Fibroblast of lung (primary cell): Measurements from ENCODE around the gene INPP1. TPM values are rescaled to one million over a fixed set of nuclear protein-coding genes. Genes with fewer than 3 reads are reported as not detected.
A peak's percentile ranks its signal among the peaks of the same experiment; 100 is the strongest.

Experiments used
- DNase-seq, 2 donors: peaks; one replicate each; pipeline versions ENCODE4 v3.0.0 to v3.0.0-alpha.2; 2010; ENCODE audit warnings: low read depth in 2 of 2
- H2AFZ ChIP-seq: 2 replicates; pipeline ENCODE4 v1.5.1; 2012; ENCODE audit warnings: low read length, control low read depth, inconsistent platforms
- H3K27ac ChIP-seq: 2 replicates; pipeline ENCODE4 v1.5.1; 2011; ENCODE audit warnings: low read length, control low read depth; ENCODE audit not compliant: insufficient read depth
- H3K27me3 ChIP-seq: 2 replicates; pipeline ENCODE4 v1.5.1; 2011; ENCODE audit warnings: mild to moderate bottlenecking, low read length; ENCODE audit not compliant: control insufficient read depth, insufficient read depth
- H3K36me3 ChIP-seq: 2 replicates; pipeline ENCODE4 v1.5.1; 2011; ENCODE audit warnings: low read length; ENCODE audit not compliant: control insufficient read depth, insufficient read depth
- H3K4me1 ChIP-seq: 2 replicates; pipeline ENCODE4 v1.5.1; 2011; ENCODE audit warnings: low read length; ENCODE audit not compliant: control insufficient read depth, insufficient read depth; ENCODE audit errors: extremely low read depth
- H3K4me2 ChIP-seq: 2 replicates; pipeline ENCODE4 v1.5.1; 2011; ENCODE audit warnings: low read length, control low read depth; ENCODE audit not compliant: insufficient read depth; ENCODE audit errors: extremely low read depth
- H3K4me3 ChIP-seq, 4 experiments: fragments of 200-600 bp in 1 of 4; sonication (generic) in 1 of 4; replicated peaks in 1 of 4; 2 replicates each; pipeline ENCODE4 v1.5.1; 2011 to 2016; ENCODE audit warnings: low read length in 4 of 4, low read depth in 3 of 4, mild to moderate bottlenecking in 3 of 4, control low read depth in 2 of 4, inconsistent platforms in 1 of 4, mixed read lengths in 1 of 4; ENCODE audit not compliant: insufficient read depth in 1 of 4; ENCODE audit errors: control extremely low read depth in 1 of 4
- H3K79me2 ChIP-seq: 2 replicates; pipeline ENCODE4 v1.5.1; 2012; ENCODE audit warnings: mild to moderate bottlenecking, low read length, inconsistent platforms; ENCODE audit not compliant: control insufficient read depth, insufficient read depth
- H3K9ac ChIP-seq: 2 replicates; pipeline ENCODE4 v1.5.1; 2011; ENCODE audit warnings: mild to moderate bottlenecking, low read length, control low read depth; ENCODE audit not compliant: insufficient read depth
- H3K9me3 ChIP-seq: 2 replicates; pipeline ENCODE4 v1.5.1; 2012; ENCODE audit warnings: low read depth, low read length; ENCODE audit not compliant: control insufficient read depth, insufficient read depth
- H4K20me1 ChIP-seq: 2 replicates; pipeline ENCODE4 v1.5.1; 2011; ENCODE audit warnings: low read length; ENCODE audit not compliant: control insufficient read depth, insufficient read depth; ENCODE audit errors: extremely low read depth
- CTCF ChIP-seq, 2 donors: IDR thresholded peaks in 1 of 2; conservative IDR thresholded peaks in 1 of 2; 1 replicate in 1 of 2; 2 replicates in 1 of 2; pipeline ENCODE4 v1.5.1; 2011 to 2012; ENCODE audit warnings: low read length in 2 of 2, control low read depth in 1 of 2, inconsistent platforms in 1 of 2, low read depth in 1 of 2, mild to moderate bottlenecking in 1 of 2
- EZH2 ChIP-seq: IDR thresholded peaks from 2 replicates; pipeline ENCODE4 v1.5.1; 2012; ENCODE audit warnings: low read length, control low read depth, mild to moderate bottlenecking; ENCODE audit errors: missing control alignments
- polyA plus RNA-seq, 2 donors: library from polyadenylated mRNA; depleted of rRNA in 1 of 2; stranded (reverse) in 1 of 2; unstranded in 1 of 2; fragments of >200 nt; gene quantifications; 2 replicates each; pipeline ENCODE4 v1.2.1, GENCODE V29; 2011 to 2012; ENCODE audit warnings: missing spikeins in 1 of 2
- total RNA-seq: library from RNA; depleted of rRNA; stranded (reverse); fragments of >200 nt; gene quantifications from 2 replicates; pipeline ENCODE4 v1.2.1, GENCODE V29; 2014

The INPP1 gene
- total and polyA plus RNA-seq, 2 donors (not counting 1 experiment from before 2014, with no cell fraction given): 14.0 to 16.4 TPM

DNA sequence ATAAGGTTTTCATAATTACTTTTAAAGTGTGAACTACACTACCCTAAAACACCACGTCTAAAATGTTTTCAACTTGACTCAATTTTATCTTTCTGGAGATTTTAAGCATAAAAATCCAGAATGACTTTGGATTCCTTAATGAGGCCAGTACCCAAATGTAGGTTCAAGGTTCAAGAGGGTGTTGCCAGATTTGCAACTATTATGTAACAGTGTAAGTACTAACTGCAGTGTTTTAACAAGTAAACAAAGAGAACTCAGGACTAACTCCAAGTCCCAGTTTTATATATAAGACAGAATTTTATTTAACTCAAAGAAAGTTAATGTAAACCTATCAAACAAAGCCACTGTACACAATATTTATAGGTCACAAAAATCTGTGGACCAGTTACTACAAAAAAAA, 29.5 kb upstream of the INPP1 start:
- Histone ChIP-seq H3K4me2 (no peak overlapping the region), H3K4me3 (no peak overlapping the region), H3K79me2 (no peaks in the 10 kb centered on the region), H3K27me3 (no peaks in the 10 kb centered on the region), H3K9ac (no peak overlapping the region), H3K36me3 (no peaks in the 10 kb centered on the region), H3K27ac (no peak overlapping the region), H3K9me3 (no peaks in the 10 kb centered on the region), H4K20me1 (no peaks in the 10 kb centered on the region), H3K4me1 (no peaks in the 10 kb centered on the region), H2AFZ (no peak overlapping the region)
- no peak for DNase-seq
- TF ChIP-seq CTCF (conservative IDR thresholded peaks at IDR 0.05 in 1 of 2, IDR thresholded peaks at IDR 0.05 in 1 of 2; ENCODE audit: low read depth in 1 of 2, low read length in 2 of 2): no peak
- no peak for TF ChIP-seq EZH2

GRCh38 chr2:190315273-190315672, 28.1 kb upstream of the INPP1 start:
- no peak for DNase-seq
- no peak overlapping the region for H3K4me3 ChIP-seq
- H3K27me3 ChIP-seq: no peaks in the 10 kb centered on the region
- no peaks in the 10 kb centered on the region for H4K20me1 ChIP-seq
- no peak overlapping the region for H3K27ac ChIP-seq
- peaks cover 2% of the 10 kb centered on the region for H3K79me2 ChIP-seq
- TF ChIP-seq CTCF (conservative IDR thresholded peaks at IDR 0.05 in 1 of 2, IDR thresholded peaks at IDR 0.05 in 1 of 2; ENCODE audit: low read depth in 1 of 2, low read length in 2 of 2): no peak
- TF ChIP-seq EZH2: no peak
- H3K4me2 ChIP-seq: no peak overlapping the region
- no peaks in the 10 kb centered on the region for H3K36me3 ChIP-seq
- no peaks in the 10 kb centered on the region for H3K9me3 ChIP-seq
- no peak overlapping the region for H3K9ac ChIP-seq
- no peaks in the 10 kb centered on the region for H3K4me1 ChIP-seq
- no peak overlapping the region for H2AFZ ChIP-seq

- H3K27me3 ChIP-seq: no peaks in the 10 kb centered on the region
- DNase-seq: peak in 1 of 2 donors; percentile 3
- H3K79me2 ChIP-seq: peaks cover 2% of the 10 kb centered on the region
- no peak overlapping the region for H3K9ac ChIP-seq
- no peaks in the 10 kb centered on the region for H3K9me3 ChIP-seq
- H3K4me2 ChIP-seq: peak overlapping the region; percentile 82
- no peaks in the 10 kb centered on the region for H3K4me1 ChIP-seq
- no peak for TF ChIP-seq EZH2
- TF ChIP-seq CTCF (conservative IDR thresholded peaks at IDR 0.05 in 1 of 2, IDR thresholded peaks at IDR 0.05 in 1 of 2; ENCODE audit: low read depth in 1 of 2, low read length in 2 of 2): no peak
- no peaks in the 10 kb centered on the region for H3K36me3 ChIP-seq
- peak overlapping the region; percentile 65 to 94 (median 86) for H3K4me3 ChIP-seq
- H3K27ac ChIP-seq: no peak overlapping the region
- no peak overlapping the region for H2AFZ ChIP-seq
- H4K20me1 ChIP-seq: no peaks in the 10 kb centered on the region
Measured at GRCh38 chr2:190318514-190318913, 24.9 kb upstream of the INPP1 start.
